NCI-H128 (cell line): Measurements from ENCODE around the gene ACTA2.

ENCODE experiments used
- DNase-seq: peaks from one replicate; lab custom pipeline; 2025; ENCODE audit not compliant: unreplicated experiment; lab: John Stamatoyannopoulos, UW

The ACTA2 gene

DNA sequence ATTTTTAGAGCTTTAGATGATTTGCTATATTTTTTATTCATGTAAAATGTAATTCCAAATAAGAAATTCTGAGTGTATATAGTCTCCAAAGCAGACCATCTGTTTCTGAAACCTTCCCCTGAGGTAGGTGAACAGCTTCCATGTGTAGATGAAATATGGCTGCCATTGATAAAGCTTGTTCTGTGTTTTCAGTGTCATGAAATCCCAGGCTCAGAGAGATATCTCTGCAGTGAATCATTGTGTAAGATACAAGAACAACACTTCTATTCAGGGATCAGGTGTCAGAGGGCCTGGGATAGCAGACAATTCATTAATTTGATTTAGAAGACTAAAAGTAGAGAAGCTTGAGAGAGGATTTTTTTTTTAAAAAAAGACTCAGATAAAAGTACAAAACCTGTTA lies 29.1 kb downstream of the ACTA2 start:
- no peak for DNase-seq

- DNase-seq = no peak
Observed at GRCh38 chr10:88922041-88922440, 30.5 kb downstream of the ACTA2 start.

- DNase-seq = no peak
Observed at GRCh38 chr10:88920986-88921593, 31.5 kb downstream of the ACTA2 start.

DNA sequence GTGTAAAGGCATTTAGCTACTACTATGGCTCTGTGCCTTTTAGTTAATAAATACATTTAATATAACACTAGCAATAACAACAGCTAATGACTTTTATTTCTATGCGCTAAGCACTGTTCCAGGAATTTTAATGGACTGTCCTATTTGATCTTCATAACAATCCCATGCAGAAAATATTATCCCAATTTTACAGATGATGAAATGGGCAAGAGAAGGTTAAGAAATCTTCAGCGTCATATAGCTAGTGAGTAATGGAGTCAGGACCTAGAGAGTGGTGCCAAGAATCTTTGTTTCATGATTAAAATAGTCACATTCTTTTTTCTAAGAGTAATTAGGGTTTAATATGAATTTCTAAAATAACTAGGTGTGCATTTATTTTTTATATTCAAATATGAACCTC lies 32.4 kb downstream of the ACTA2 start:
- DNase-seq = no peak

DNA sequence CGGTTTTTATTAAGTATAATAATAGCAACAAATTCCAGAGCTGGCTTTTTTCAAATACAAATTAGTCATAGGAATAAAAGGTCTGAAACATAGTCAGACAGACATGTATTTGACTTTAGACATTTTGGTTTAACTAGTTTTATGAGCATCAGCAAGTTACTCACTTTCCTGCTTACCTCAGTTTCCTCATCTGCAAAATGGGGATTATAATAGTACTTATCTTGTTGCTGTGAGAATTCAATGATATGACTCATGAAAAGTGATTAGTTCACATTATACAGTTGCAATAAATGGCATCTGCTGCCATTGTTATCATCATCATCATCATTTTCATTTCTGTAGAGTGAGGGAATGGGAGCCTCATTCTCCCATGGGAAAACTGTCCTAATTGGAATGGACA lies 33.5 kb downstream of the ACTA2 start:
- no peak for DNase-seq

GRCh38 chr10:88918191-88918905 lies 34.2 kb downstream of the ACTA2 start:
- no peak for DNase-seq

DNA sequence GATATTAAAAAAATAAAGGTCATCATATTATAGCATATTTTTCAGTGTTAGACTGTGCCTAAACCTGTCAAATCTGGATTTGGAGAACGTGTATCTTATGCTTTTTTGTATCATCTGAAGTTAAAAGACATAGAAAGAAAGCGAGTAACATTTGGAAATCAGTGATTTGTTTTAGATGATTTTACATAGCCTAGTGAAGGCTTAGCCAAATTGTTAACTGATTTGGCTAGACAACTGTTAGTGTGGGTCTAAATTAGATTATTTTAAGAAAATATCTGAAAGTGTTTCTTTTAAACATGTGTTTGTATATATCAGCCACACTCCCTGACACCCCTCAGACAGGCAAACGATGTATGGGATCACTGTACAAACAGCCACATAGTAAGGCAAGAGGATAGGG lies 35.6 kb downstream of the ACTA2 start:
- DNase-seq = no peak

- no peak for DNase-seq
Observed at GRCh38 chr10:88916231-88916630, 36.3 kb downstream of the ACTA2 start.

DNA sequence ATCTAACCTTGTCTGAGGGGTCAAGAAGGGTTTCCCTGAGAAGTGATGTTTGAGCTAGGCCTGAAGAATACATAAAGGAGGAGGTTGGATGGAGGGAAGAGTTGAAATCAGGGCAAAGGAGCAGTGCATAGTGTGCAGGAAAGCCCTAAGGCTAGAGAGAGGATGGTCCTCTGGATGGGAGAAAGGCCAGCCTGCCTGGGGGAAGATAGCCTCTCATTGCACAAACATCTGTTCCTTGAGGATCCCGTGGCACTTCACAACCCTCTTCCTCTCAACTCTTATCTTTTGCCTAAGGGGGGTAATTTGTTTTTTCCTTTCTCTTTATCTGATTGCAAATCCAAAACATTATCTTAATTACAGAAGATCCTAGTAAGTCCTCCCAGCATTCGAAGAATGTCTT lies 36.8 kb downstream of the ACTA2 start:
- DNase-seq = no peak

DNA sequence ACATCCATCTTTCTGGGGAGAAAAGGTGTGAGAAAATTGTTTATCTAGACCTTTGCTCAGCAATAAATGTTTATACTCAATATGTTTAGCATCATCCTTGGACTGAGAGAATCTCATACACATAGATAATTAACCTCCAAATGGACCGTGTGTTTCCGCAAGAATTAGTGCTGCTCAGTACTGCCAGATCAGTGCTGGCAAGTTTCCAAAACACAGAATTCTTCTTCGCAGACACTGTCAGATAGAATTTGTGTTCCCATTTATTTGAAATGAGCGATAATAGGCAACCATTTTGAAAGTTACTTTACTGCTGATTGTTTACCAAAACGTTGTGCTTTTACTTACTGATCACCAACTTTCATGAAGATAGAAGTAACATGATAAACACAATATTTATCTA lies 38.8 kb downstream of the ACTA2 start:
- no peak for DNase-seq

- peak; percentile 15 for DNase-seq
Observed at GRCh38 chr10:88913127-88913526, 39.4 kb downstream of the ACTA2 start.

DNA sequence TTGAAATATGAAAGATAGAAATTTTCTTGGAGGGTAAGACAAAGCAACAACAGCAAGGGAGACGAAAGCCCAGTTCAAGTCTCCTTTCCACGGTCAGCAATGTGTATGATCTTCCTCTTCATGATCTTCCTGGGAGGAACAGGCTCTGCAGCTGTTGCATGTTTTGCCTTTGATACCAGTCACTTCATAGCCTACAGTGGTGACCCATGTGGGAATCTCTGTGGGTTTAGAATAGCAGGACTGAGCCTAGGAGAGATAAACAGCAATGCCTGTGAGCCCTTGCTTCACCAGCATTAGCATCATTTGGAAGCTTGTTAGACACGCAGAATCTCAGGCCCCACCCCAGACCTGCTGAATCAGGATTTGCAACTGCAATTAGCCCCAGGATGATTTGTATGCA lies 40.7 kb downstream of the ACTA2 start:
- no peak for DNase-seq

GRCh38 chr10:88911116-88911515 lies 41.5 kb downstream of the ACTA2 start:
- DNase-seq = no peak

DNA sequence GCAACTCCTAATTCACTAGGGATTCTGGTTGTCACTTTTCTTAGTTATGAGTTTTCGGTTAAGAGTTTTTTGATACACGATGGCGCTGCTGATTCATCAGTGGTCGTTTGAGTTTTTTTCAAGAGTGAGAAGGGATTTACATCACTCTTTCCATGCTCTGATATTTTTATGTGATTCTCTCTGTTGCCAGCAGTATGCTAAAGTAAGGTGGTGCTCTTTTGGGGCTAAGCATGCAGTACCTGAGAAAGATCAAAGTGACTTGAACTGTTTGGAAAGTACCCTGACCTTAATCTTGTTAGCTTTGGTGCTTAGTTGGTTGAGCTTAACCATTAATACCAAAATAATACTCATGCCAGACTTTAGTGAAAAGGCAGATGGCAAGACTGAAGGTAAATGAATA lies 44.4 kb downstream of the ACTA2 start:
- no peak for DNase-seq

DNA sequence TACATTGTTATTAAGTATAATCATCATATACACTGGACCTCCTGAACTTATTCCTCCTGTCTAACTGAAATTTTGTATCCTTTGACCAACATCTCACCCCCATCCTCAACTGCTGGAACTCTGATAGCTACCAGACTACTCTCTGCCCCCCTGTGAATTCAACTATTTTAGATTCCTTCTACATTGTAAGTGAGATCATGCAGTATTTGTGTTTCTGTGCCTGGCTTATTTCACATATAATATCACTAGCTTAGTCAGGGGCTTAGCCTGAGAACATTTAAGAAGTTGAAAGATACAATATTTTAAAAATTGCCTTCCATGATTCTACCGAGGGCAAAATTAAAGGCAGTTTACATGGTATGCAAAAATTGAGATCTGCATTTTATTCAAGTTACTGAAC lies 45.7 kb downstream of the ACTA2 start:
- DNase-seq = no peak

GRCh38 chr10:88903715-88904114 lies 48.9 kb downstream of the ACTA2 start:
- no peak for DNase-seq

GRCh38 chr10:88901984-88902789 lies 50.4 kb downstream of the ACTA2 start:
- DNase-seq = no peak

- DNase-seq = no peak
Observed at GRCh38 chr10:88901206-88901983, 51.2 kb downstream of the ACTA2 start.

GRCh38 chr10:88899886-88900285 lies 52.7 kb downstream of the ACTA2 start:
- DNase-seq = no peak

DNA sequence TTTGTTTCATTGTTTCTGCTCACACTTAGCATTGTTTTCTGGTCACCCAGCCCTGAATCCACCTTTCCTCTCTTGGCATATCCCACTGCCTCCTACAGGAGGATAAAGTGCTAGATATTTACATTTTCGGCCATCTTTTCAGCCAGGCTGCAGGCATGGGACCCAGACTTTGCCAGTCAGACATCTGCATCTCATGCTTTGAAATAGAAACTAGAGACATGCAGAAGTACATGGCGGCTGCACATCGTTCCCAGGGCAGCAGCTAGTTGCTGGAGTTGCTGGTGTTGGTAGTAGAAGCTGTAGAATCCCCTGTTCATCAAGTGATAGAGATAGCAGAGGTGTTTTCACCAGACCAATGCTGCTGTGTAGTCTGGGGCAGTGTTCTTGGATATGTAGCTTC lies 53.8 kb downstream of the ACTA2 start:
- DNase-seq = no peak
